ENCODE measurements around the gene REP15.

DNA sequence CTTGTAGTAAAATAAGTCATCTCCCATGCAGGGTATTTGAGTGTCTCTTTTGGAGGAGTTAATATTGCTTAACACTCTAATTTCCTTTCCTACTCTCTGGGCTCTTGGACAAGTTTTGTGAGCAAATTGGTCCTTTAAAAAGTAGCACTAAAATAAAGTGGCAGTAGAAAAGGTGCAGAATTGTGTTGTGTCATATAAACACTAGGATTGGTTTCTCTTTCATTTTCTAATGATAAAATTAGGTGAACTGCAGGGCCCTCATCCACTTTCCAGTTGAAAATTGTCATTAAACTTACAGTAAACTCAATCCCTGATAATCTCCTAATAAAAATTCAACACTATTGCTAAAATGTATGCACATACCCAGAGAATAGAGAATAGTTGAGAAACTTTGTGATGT is 42.6 kb upstream of the REP15 start:
- TF ChIP-seq, protein P1, sequence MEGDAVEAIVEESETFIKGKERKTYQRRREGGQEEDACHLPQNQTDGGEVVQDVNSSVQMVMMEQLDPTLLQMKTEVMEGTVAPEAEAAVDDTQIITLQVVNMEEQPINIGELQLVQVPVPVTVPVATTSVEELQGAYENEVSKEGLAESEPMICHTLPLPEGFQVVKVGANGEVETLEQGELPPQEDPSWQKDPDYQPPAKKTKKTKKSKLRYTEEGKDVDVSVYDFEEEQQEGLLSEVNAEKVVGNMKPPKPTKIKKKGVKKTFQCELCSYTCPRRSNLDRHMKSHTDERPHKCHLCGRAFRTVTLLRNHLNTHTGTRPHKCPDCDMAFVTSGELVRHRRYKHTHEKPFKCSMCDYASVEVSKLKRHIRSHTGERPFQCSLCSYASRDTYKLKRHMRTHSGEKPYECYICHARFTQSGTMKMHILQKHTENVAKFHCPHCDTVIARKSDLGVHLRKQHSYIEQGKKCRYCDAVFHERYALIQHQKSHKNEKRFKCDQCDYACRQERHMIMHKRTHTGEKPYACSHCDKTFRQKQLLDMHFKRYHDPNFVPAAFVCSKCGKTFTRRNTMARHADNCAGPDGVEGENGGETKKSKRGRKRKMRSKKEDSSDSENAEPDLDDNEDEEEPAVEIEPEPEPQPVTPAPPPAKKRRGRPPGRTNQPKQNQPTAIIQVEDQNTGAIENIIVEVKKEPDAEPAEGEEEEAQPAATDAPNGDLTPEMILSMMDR (IDR thresholded peaks at IDR 0.05; ENCODE audit: low read depth, low read length) = no peak
- no peak for TF ChIP-seq EZH2phosphoT487 (IDR thresholded peaks at IDR 0.05; ENCODE audit: low read depth)
